Fibroblast of skin of right biceps (primary cell): ENCODE data around the gene PTPRN2.
"Not testable (repeated sequence)": the region's sequence is repeated elsewhere in the genome, so short reads cannot be mapped to it uniquely, and the experiment has no call there.

Experiments used
- DNase-seq: peaks from one replicate; pipeline ENCODE4 v3.0.0-alpha.2; 2013

Gene PTPRN2

DNA sequence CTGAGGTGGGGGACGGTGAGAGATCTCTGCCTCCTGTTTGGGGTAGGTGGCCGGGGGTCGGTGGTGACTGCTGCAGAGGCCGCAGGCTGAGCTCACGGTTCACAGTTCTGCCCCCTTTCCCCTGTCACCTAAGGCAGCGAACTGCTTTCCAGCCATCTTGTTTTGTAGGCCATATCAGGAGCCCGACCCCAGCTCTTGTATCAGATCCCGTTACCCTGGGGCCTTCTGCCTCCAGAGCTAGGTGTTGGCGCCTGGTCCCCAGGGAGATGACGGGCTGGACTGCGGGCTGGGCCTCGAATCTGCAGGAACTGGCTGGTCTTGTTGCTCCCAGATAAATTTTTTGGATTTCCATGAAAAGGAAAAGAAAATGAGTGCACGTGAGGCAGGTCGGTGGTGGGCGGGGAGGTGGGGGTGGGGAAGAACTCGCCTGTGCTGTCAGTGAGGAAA is 1067.8 kb downstream of the PTPRN2 start:
- no peak for DNase-seq

DNA sequence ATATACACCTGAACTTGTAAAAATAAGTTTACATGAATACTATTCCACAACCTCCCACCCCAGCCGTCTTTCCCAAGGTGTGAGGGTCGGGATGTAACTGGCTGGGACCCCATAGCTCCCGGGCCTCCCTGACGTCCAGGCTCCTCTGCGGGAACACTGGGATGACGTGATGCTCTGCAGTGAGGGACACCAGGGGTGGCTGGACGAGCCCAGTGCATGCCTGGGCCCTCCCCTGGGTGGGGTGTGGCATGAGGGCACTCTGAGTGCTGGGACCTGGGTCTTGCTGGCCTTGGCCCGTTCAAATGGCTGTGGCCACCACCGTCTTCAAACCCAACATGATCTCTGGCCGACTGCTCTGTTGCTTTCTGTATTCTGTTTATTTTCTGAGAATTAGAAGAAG is 1068.4 kb downstream of the PTPRN2 start:
- no peak for DNase-seq

DNA sequence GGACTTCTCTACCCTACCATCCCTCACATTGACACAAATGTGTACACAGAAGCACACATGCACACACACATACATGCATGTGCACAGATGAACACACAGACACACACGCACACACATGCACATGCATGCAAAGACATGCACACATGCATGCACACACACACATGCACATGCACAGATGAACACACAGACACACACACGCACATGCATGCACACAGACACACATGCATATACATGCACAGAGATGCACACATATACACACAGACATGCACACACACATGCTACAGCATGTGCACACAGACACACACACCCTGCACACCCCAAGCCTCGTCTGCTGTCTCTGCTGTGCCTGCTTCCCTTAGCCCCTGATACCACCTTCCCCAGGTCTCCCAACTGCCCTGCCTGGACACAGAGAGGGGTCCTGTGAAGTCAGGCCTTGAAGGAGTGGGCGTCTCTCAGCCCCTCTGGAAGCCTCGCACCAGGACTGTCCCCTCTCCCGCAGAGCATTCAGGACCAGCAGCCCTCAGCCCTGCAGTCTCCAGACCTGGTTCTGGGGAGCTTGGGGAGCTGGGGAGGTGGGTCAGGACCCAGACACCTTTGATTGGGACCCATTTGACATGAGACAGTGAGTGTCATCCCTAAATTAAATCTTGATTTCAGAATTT is 1069.0 kb downstream of the PTPRN2 start:
- no peak for DNase-seq

DNA sequence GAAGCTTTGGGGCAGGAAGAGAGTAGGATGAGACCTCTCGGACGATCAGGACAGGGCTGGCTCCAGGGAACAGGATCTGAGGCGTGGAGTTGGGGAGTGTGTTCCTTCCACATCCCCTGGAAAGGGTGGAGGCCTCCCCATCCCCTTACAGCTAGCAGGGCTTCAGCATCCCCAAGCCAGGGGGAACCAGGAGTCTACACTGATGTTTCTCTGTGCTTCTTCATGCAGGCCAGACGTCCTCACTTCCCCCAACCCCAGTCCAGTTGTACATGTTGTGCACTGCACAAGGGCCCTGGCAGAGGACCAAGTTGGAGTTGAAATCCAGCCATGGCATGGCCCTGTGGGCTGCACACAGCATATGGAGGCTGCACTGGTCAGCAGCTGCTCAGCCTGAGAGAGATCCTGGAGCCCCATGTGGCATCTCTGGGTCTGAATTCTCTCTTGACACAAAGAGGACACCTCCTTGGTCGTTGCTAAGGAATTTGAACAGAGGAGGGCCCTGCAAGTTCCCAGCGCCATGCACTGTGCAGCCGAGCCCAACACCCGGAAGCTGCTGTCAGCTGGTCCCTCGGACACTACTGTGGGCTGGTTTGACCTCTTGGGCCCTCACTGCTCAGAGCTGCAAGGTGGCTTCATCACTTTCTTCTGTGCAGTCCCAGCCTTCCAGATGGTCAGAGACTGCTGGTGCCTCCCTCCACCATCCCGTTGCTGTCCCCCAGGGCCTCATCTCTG is 1069.7 kb downstream of the PTPRN2 start:
- no peak for DNase-seq

DNA sequence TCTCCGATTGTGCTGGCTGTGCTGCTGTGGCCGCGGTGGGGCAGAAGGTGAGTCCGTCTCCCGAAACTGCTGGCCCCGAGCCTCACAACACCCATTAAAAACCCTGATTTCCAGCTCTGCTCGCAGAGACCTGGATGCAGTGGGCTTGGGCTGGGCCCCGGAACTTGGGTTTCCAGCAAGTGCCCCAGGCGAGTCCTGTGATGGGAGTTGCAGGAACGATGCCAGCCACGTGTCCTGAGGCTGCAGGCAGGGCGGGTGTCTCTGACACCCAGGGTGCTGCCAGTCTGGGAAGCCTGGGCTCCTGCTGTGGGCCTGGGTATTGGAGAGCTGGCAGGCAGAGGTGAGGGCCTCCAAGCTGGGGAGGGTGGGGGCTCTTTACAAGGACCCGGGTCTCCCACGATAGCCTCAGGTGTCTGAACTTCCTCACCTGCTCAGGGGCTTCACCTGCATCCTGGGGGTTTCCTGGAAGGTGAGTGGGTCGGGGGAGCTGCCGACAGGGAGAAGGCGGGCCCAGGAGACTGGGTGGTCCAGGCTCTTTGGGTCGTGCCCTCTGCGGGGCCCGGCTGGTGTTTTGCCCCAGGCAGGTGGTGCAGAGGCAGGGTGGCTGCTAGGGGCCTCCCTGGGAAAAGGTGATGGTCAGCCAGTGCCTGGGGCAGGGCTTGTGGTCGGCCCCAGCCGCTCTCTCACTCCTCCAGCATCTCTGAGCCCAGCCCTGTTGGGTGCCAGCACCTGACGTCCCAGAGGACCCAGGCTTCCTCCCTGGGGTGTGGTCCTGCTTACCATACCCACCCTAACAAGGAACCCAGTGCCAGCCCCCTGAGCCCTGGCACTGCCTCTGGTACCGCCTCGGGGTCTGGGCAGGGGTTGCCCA is 1070.5 kb downstream of the PTPRN2 start:
- DNase-seq = no peak

DNA sequence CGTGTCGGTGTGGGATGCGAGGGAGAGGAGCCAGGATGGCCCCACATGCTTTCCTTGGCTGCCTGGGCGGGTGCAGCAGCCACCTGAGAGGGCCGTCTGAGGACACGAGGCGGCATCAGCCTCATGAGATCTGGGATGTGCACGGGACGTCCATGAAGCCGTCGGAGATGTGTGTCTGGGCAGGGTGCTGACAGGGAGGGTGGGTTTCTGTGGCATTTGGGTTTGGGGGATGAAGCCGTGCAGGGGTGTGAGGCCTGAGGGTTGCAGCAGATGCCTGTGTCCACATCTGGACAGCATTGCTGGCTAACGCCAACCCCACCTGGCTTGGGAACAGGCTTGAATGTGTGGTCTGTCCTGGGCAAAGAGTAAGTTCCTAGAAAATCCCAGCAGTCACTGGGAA is 1071.3 kb downstream of the PTPRN2 start:
- DNase-seq = no peak

DNA sequence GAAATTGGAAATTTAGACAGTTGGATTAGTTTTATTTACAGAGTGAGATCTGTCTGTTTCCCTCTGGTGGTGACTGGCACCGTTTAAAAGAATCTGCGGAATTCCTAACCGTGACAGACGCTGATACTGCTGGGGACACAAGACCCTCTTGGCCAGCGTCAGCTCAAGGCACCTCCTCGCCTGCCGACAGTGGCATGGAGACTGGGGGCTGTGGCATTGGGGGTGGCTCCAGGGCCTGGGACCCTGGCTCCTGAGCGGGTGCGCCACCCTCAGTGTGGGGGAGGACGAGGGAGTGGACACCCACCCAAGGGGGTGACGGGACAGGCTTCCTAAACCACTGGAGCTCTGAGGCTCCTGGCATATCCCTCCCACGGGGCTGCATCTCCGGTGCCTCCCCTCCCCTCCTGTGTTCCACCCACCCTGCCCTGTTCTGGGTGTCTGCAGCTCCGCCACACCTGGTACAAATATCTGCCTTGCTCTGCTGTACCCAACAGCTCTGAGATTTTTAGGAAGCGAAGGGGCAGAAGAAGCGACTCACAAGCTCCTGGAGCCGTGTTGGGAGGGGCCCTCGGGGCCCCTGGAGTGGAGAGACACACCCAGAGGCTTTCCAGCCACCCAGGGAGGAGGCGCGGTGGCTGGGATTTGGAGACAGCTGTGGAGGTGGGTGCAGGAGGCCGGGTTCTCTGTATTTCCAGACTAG is 1072.1 kb downstream of the PTPRN2 start:
- no peak for DNase-seq

DNA sequence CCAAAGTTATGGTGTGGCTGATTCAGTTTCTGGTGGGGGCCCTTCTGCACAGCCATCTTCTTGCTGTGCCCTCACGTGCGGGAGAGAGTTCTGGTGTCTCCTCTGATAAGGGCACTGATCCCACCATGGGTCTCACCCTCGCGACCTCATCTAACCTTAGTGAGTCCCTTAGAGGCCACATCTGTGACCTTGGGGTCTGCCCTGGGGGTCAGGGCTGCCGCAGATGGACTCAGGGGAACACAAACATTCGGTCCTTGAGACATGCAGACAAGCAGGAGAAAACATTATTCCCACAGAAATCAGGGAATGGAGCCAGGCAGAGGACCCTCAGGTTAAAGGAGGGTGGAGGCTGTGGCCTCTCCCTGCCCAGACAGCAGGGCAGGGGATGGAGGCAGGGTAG is 1072.9 kb downstream of the PTPRN2 start:
- DNase-seq = no peak

DNA sequence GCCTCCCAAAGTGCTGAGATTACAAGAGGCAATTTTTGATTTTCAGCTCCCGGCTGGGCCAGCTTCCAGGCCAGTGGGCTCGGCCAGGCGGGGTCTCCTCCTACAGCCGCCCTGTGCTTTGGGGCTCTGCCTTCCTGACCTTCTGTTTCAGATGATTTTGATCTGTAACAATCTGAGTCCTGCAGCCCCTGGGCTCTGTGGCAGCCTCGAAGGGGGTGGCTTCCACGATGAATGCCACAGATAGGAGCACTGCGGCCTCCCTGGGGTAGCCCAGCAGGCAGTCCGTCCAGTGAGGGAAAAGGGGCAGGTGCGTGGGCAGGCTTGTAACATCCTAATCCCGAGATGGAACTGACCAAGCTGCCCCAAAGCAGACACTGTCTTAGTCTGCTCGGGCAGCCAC is 1073.3 kb downstream of the PTPRN2 start:
- DNase-seq = no peak

DNA sequence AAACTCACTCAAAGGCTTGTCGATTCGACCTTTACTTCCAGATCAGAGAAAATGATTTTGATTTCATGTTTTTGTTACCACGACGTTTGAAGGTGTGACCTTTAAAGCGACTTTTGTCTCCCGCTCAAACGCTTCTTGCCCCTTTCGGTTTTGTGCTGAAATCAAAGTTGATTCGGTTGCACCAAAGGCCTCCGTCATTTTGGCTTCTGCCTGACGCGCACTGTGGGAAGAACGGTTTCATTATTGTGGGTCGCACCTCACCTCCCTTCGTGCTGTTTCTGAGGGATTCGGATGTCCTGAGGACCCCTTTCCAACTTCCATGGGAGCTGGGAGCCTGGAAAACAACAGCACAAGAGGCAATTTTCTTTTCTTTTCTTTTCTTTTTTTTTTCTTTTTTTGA is 1073.9 kb downstream of the PTPRN2 start:
- DNase-seq = no peak

DNA sequence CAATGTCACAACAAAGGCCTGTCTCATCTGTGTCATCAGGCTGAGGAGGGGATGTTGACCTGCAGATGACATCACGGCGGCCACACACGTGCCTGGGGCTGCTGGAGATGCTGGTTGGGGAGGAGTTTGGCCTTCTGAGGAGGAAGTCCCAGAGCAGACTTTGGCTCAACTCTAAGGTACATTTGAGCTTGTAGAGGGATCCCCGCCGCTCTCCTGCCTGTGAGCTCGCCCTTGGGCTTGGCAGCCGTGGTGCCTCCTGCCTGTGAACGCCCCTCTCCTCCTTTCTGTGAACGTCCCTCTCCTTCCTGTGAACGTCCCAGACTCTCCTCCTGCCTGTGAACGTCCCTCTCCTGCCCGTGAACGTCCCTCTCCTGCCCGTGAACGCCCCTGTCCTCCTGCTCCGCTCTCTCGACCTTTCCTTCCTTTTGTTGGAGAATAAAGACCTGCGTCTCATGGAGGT is 1074.4 kb downstream of the PTPRN2 start:
- no peak for DNase-seq

DNA sequence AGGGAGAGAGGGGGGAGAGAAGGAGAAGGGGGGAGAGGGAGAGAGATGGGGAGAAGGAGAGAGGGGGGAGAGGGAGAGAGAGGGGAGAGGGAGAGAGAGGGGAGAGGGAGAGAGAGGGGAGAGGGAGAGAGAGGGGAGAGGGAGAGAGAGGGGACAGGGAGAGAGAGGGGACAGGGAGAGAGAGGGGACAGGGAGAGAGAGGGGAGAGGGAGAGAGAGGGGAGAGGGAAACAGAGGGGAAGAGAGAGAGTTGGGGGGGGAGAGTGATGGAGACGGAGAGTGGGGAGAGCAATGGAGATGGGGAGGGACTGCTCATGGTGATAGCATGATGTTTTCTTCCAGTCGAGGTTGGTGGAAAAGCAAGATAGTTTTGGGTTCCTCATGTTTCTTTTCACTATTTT is 1078.4 kb downstream of the PTPRN2 start:
- no peak for DNase-seq

DNA sequence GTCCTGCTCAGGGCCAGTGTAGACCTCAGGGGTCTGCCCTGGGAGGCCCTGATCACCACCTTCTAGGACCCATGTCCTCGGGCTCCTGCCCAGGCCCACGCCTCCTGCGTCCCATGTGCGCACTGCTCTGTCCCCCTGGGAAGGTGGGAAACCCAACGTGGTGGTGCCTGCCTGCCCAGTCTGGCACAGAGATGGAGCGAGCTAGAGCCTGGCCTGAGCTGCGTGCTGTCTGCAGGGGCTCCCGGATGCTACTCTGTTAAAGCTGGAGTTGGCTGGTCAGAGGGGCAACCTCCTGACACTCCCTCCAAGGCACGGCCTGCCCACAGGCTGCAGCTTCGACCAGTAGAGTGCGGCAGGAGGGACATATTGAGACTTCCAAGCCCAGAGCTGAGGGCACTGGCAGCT is 1079.1 kb downstream of the PTPRN2 start:
- DNase-seq = no peak

DNA sequence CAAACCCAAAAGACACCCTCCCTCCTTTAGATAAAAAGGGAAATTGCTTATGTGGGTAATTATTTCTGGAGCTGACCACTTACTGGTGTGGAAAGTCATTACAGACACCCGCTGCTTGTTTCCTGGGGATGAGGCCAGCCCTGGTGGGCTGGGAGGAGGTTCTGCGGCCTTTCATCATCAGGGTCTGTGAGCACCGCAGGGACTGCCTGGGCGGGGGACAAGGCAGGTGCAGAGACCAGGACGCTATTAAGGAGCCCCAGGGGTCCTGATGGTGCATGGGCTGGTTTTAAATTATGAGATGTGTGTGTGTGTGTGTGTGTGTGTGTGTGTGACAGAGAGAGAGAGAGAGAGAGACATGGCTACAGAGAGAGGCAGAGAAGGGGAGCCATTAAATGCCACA is 1079.6 kb downstream of the PTPRN2 start:
- no peak for DNase-seq

DNA sequence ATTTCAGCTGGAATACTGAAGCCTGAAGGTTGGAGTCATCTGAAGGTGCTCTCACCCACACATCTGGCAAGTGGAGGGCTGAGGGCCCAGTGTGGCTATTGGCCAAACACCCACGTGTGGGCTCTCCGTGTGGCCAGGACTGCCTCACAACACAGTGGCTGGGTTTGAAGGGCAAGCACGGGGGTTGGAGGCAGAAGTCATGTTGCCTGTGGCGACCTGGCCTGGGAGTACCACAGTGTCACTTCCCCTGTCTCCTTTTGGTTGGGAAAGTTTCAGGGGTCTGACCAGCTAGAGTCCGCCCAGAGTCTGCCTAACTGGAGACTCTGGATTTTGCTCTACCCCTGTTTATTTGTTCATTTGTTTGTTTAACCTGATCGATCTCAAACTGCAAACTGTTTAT is 1081.4 kb downstream of the PTPRN2 start:
- no peak for DNase-seq

DNA sequence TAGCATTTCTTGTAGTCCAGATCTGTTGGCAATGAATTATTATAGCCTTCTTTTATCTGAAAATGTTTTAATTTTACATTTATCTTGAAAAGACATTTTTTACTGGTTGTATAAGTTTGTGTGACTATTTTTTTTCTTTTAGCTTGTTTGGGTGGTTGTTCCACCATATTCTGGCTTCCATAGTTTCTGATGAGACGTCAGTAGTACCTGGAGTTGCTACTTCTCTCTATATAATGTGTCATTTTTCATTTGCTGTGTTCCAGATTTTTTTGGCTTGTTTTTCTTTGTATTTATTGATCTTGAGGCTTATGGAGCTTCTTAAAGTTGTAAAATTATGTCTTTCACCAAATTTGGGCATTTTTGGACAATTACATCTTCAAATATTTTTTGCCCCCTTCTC is 1082.0 kb downstream of the PTPRN2 start:
- DNase-seq = no peak

DNA sequence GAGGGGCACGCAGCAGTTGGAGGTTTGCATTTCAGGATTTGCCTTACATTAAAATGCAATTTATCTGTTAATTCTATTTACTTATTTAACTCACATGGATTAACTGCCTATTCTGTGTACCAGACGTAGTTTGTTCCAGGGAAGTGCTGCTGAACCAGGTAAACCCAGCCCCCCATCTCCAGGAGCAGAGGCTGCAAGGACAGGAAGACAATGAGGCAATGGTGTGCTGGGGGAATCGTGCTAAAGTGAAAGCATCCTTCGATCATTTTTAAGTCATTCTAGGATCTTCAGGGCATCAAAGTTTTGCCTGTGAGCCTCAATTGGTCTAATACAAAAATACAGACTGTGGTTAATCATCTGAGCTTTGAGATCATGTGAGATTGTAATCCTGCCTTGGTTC is 1084.4 kb downstream of the PTPRN2 start:
- DNase-seq = no peak

DNA sequence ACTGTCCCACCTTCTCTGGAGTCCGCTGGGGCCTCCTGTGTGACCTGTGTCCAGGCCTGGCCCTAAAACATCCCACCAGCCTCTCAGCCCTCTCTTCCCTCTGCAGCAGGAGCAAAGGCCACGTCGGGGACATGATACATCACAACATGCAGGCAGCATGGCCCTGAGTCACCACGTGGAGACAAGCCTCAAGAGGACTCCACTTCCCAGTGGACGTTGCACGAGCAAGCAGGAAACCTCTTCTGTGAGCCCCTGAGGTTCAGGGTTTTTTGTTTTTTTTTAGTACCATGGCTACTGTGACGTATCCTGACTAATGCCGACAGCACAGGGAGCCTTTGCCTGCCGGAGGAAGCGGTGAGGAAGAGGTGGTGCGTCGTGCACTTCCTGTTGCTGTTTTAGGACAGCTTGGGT is 1084.9 kb downstream of the PTPRN2 start:
- no peak for DNase-seq

DNA sequence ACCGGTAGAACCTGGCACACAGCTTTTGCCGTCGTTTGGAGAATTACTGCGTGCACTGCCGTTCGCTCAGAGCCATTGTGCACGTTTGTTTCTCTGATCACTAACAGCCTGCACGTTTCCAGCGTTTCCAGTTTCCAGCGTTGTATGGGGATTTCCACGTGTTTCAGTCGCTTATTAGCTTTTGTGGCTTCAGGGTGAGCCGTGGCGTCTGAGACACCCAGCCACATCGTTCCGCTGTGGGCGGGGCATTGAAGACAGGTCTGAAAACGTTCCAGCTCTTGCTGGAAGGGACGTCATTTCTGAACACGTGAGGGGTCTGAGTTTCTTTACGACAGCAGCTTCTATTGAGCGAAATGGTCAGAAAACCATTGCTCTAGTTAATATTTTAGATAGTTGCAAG is 1086.0 kb downstream of the PTPRN2 start:
- DNase-seq = no peak

DNA sequence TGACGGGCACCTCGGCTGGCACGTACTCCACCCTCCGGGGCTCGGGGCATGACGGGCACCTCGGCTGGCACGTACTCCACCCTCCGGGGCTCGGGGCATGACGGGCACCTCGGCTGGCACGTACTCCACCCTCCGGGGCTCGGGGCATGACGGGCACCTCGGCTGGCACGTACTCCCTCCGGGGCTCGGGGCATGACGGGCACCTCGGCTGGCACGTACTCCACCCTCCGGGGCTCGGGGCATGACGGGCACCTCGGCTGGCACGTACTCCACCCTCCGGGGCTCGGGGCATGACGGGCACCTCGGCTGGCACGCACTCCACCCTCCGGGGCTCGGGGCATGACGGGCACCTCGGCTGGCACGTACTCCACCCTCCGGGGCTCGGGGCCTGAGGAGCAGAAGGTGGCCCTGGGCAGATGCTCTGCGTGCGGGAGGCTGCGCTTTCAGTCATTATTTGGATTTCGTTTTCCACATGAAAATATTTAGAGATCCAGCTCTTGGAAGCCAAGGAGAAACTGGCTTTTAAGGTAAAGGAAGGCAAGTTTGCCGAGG is 1086.6 kb downstream of the PTPRN2 start:
- DNase-seq = not testable (repeated sequence)

DNA sequence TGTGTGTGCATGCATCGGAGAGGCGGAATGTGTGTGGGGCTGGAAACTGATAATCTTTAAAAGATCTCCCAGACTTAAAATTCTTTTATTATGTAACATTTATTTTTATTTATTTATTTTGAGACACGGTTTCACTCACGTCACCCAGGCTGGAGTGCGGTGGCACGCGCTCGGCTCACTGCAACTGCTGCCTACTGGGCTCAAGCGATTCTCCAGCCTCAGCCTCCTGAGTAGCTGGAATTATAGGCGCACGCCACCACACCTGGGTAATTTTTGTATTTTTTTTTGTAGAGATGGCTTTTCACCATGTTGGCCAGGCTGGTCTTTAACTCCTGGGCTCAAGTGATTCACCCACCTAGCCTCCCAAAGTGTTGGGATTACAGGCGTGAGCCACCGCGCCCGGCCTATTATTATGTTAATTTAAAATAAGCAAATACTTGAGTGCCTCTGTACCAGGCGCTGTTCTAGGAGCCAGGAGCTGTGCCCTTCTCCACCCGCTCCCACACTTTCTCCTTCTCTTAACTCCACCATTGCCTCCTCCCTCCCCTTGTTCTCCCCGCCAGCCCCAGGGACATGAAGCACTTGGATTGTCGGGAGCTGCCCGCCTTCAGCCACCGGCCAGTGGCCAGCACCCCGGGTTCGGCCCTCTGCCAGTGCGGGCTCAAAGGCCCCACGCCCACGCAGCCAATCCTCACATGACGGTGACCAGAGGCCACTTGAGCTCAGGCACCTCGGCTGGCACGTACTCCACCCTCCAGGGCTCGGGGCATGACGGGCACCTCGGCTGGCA is 1087.3 kb downstream of the PTPRN2 start:
- DNase-seq = no peak

DNA sequence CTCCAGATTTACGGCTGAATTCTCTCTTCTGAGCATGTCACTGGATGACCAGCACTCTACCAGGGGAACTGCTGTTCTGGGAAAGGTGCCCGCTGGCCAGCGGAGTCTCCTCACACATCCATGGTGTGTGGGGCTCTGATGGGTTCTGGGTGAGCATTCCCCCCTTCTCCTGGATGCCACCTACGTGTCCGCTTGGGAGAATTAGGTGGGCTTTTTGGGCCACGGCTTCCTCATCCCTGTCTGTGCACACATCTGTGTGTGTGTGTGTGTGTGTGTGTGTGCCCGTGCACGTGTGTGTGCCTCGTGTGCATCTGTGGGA is 1087.8 kb downstream of the PTPRN2 start:
- no peak for DNase-seq
